ENCODE data around the gene RGS7. TPM values are rescaled to one million over a fixed set of nuclear protein-coding genes. Genes with fewer than 3 reads are reported as not detected.

RGS7 gene
- total and polyA plus RNA-seq, 10 of the 15 experiments (the other 5 are each of a cell fraction or from before 2014, with no cell fraction given): not detected

- ChIA-PET RAD21 (ENCODE audit: unreplicated experiment) (no interaction called here), POLR2A (no interaction called here), SMC1A (ENCODE audit: uncharacterized antibody, unreplicated experiment) (no interaction called here), CTCF (no interaction called here)
- 43% methylated on average over 3 of the region's 3 CpGs for WGBS (ENCODE audit: insufficient coverage, insufficient replicate concordance, low lambda C conversion rate, missing lambda C conversion rate)
- intact Hi-C loops (cut with micrococcal nuclease; ENCODE audit: unreplicated experiment) (no loop called here), in situ Hi-C loops (cut with MboI) (no loop called here)
- H4K20me1 ChIP-seq (ENCODE audit: control insufficient read depth, insufficient read depth): no peaks in the 10 kb centered on the region
- H3K79me2 ChIP-seq (ENCODE audit: control insufficient read depth, insufficient read depth, low read length): no peaks in the 10 kb centered on the region
- H2AFZ ChIP-seq (ENCODE audit: control insufficient read depth, low read depth, low read length): no peak overlapping the region
- no peak overlapping the region for H3K27ac ChIP-seq (ENCODE audit: control insufficient read depth, insufficient read depth)
- H3K27me3 ChIP-seq (replicated peaks in 1 of 2; ENCODE audit: control insufficient read depth in 2 of 2, insufficient read depth in 2 of 2, low read length in 1 of 2): no peaks in the 10 kb centered on the region; a peak in 1 of 4 replicates
- FAIRE-seq (no peak), ATAC-seq (no peak), DNase-seq (ENCODE audit: low read depth, low spot score) (no peak)
- no peaks in the 10 kb centered on the region for H3K36me3 ChIP-seq (ENCODE audit: control insufficient read depth in 2 of 2, insufficient read depth in 2 of 2, low read length in 1 of 2)
- no peak overlapping the region for H3K4me3 ChIP-seq
- no peaks in the 10 kb centered on the region for H3K4me1 ChIP-seq (ENCODE audit: control insufficient read depth, insufficient read depth, low read length)
- H3K4me2 ChIP-seq (ENCODE audit: control insufficient read depth, insufficient read depth): no peak overlapping the region
- H3K9me3 ChIP-seq (replicated peaks; ENCODE audit: control insufficient read depth, insufficient read depth, low read length): no peaks in the 10 kb centered on the region
- no peak overlapping the region for H3K9ac ChIP-seq (ENCODE audit: control insufficient read depth, insufficient read depth, low read length)
- TF ChIP-seq MTA3 (IDR thresholded peaks at IDR 0.05; ENCODE audit: borderline replicate concordance, low read length) (no peak), HDAC6 (IDR thresholded peaks at IDR 0.05; ENCODE audit: unreplicated experiment) (no peak), GATAD2B (conservative IDR thresholded peaks at IDR 0.05; ENCODE audit: low read depth) (no peak), USF2 (IDR thresholded peaks at IDR 0.05; ENCODE audit: borderline replicate concordance, low read depth, low read length) (no peak)
- BruUV-seq (replicated peaks): no TSS peak
Measured at GRCh38 chr1:241308471-241308870, 48.5 kb downstream of the RGS7 start.

- ChIA-PET POLR2A (no interaction called here), SMC1A (ENCODE audit: uncharacterized antibody, unreplicated experiment) (no interaction called here), CTCF (no interaction called here), RAD21 (ENCODE audit: unreplicated experiment) (no interaction called here)
- no TSS peak for BruUV-seq (replicated peaks)
- Histone ChIP-seq H3K27me3 (replicated peaks in 1 of 2; ENCODE audit: control insufficient read depth in 2 of 2, insufficient read depth in 2 of 2, low read length in 1 of 2) (no peaks in the 10 kb centered on the region; a peak in 1 of 4 replicates), H3K79me2 (ENCODE audit: control insufficient read depth, insufficient read depth, low read length) (no peaks in the 10 kb centered on the region), H3K4me2 (ENCODE audit: control insufficient read depth, insufficient read depth) (no peak overlapping the region), H3K27ac (ENCODE audit: control insufficient read depth, insufficient read depth) (no peak overlapping the region), H3K9ac (ENCODE audit: control insufficient read depth, insufficient read depth, low read length) (no peak overlapping the region), H3K9me3 (replicated peaks; ENCODE audit: control insufficient read depth, insufficient read depth, low read length) (no peaks in the 10 kb centered on the region), H3K36me3 (ENCODE audit: control insufficient read depth in 2 of 2, insufficient read depth in 2 of 2, low read length in 1 of 2) (no peaks in the 10 kb centered on the region), H3K4me3 (no peak overlapping the region), H3K4me1 (ENCODE audit: control insufficient read depth, insufficient read depth, low read length) (no peaks in the 10 kb centered on the region), H2AFZ (ENCODE audit: control insufficient read depth, low read depth, low read length) (no peak overlapping the region), H4K20me1 (ENCODE audit: control insufficient read depth, insufficient read depth) (no peaks in the 10 kb centered on the region)
- no peak for ATAC-seq
- in situ Hi-C loops (cut with MboI) (no loop called here), intact Hi-C loops (cut with micrococcal nuclease; ENCODE audit: unreplicated experiment) (no loop called here)
- 7% methylated on average over 3 of the region's 3 CpGs for WGBS (ENCODE audit: insufficient coverage, insufficient replicate concordance, low lambda C conversion rate, missing lambda C conversion rate)
- no peak for DNase-seq (ENCODE audit: low read depth, low spot score)
- FAIRE-seq: no peak
- no peak for TF ChIP-seq SREBF2 (IDR thresholded peaks at IDR 0.05; ENCODE audit: low read length)
- no peak for TF ChIP-seq RELA (IDR thresholded peaks at IDR 0.05; ENCODE audit: borderline replicate concordance, partially characterized antibody)
- TF ChIP-seq CHD1 (IDR thresholded peaks at IDR 0.05; ENCODE audit: low read depth, low read length): no peak
- no peak for TF ChIP-seq EP300 (IDR thresholded peaks at IDR 0.05; ENCODE audit: borderline replicate concordance in 1 of 2, control insufficient read depth in 1 of 2, low read depth in 2 of 2, low read length in 2 of 2)
- no peak for TF ChIP-seq EED (IDR thresholded peaks at IDR 0.05; ENCODE audit: low read depth)
- TF ChIP-seq, protein P1, sequence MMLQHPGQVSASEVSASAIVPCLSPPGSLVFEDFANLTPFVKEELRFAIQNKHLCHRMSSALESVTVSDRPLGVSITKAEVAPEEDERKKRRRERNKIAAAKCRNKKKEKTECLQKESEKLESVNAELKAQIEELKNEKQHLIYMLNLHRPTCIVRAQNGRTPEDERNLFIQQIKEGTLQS (IDR thresholded peaks at IDR 0.05; ENCODE audit: borderline replicate concordance, extremely low read depth, low read depth, low read length): no peak
- no peak for TF ChIP-seq TCF7 (IDR thresholded peaks at IDR 0.05; ENCODE audit: borderline replicate concordance)
- TF ChIP-seq MYC (IDR thresholded peaks at IDR 0.05; ENCODE audit: insufficient read depth, insufficient read length, insufficient replicate concordance, low read length, severe bottlenecking): no peak
- no peak for TF ChIP-seq SRF (IDR thresholded peaks at IDR 0.05; ENCODE audit: low read depth in 2 of 2, low read length in 2 of 2)
- TF ChIP-seq, protein P2, sequence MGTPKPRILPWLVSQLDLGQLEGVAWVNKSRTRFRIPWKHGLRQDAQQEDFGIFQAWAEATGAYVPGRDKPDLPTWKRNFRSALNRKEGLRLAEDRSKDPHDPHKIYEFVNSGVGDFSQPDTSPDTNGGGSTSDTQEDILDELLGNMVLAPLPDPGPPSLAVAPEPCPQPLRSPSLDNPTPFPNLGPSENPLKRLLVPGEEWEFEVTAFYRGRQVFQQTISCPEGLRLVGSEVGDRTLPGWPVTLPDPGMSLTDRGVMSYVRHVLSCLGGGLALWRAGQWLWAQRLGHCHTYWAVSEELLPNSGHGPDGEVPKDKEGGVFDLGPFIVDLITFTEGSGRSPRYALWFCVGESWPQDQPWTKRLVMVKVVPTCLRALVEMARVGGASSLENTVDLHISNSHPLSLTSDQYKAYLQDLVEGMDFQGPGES (IDR thresholded peaks at IDR 0.05): no peak
- TF ChIP-seq NFYA (IDR thresholded peaks at IDR 0.05; ENCODE audit: borderline replicate concordance, low read depth, low read length): no peak
- TF ChIP-seq CBX5 (IDR thresholded peaks at IDR 0.05; ENCODE audit: low read depth): no peak
- TF ChIP-seq SPI1 (IDR thresholded peaks at IDR 0.05; ENCODE audit: borderline replicate concordance, insufficient read depth, low read depth, low read length): no peak
Measured at GRCh38 chr1:241308011-241308410, 49.0 kb downstream of the RGS7 start.

All from GM12878 (cell line).